SK-N-MC (cell line): ENCODE results near the gene NPVF.

Source experiments
- DNase-seq: peaks from one replicate; pipeline ENCODE4 v3.0.0-alpha.2; 2011; ENCODE audit warnings: low read depth, low spot score
- H3K27ac ChIP-seq: fragments of 200-600 bp; sonication (generic); 2 replicates; pipeline ENCODE4 v1.5.1; 2016; ENCODE audit warnings: mixed run types
- H3K36me3 ChIP-seq: fragments of 200-600 bp; sonication (generic); 2 replicates; pipeline ENCODE4 v1.6.1; 2017; ENCODE audit warnings: antibody characterized with exemption, low read length, mixed read lengths; ENCODE audit not compliant: insufficient read depth
- H3K4me3 ChIP-seq: fragments of 200-600 bp; sonication (generic); 2 replicates; pipeline ENCODE4 v1.5.1; 2016
- H3K9ac ChIP-seq: fragments of 200-600 bp; sonication (generic); 2 replicates; pipeline ENCODE4 v1.8.0; 2017; ENCODE audit warnings: mixed run types, mixed read lengths; ENCODE audit not compliant: insufficient read length
- H3K9me3 ChIP-seq: fragments of 200-600 bp; sonication (generic); 2 replicates; pipeline ENCODE4 v1.6.1; 2017; ENCODE audit warnings: low read depth, mild to moderate bottlenecking, antibody characterized with exemption, low read length, moderate library complexity, mixed read lengths
- EZH2 ChIP-seq: fragments of 200-600 bp; sonication (generic); IDR thresholded peaks from one replicate; pipeline ENCODE4 v1.6.1; 2017; ENCODE audit warnings: antibody characterized with exemption
- FOXP2 ChIP-seq: optimal IDR thresholded peaks from 2 replicates; pipeline ENCODE3; 2011; ENCODE audit warnings: mild to moderate bottlenecking, moderate library complexity; ENCODE audit not compliant: insufficient read depth; ENCODE audit errors: extremely low read length, control extremely low read depth
- POLR2AphosphoS5 ChIP-seq: IDR thresholded peaks from 2 replicates; pipeline ENCODE4 v1.6.1; 2012; ENCODE audit warnings: mild to moderate bottlenecking, low read depth, low read length, borderline replicate concordance

Gene NPVF

DNA sequence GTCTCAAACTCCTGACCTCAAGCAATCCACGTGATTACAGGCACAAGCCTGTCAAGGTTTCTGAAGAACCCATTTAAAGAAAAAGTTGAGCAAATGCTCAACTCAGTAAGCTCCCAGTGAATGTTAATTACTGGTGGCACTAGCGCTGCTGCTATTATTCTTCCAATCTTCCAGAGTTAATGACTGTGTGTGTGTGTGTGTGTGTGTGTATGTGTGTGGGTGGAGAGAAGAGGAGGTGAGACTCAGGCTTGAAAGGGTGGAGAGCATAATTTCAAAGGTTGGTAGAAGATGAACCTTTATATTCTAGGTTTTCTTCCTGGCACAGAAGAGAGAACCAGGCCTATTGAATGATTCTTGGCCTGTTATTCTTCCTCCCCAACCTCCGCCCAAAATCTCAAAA is 11.6 kb upstream of the NPVF start:
- H3K9ac ChIP-seq: no peak overlapping the region
- no peak overlapping the region for H3K27ac ChIP-seq
- TF ChIP-seq FOXP2 (no peak), POLR2AphosphoS5 (no peak), EZH2 (no peak)
- no peak for DNase-seq
- no peaks in the 10 kb centered on the region for H3K36me3 ChIP-seq
- H3K9me3 ChIP-seq: no peaks in the 10 kb centered on the region
- no peak overlapping the region for H3K4me3 ChIP-seq

DNA sequence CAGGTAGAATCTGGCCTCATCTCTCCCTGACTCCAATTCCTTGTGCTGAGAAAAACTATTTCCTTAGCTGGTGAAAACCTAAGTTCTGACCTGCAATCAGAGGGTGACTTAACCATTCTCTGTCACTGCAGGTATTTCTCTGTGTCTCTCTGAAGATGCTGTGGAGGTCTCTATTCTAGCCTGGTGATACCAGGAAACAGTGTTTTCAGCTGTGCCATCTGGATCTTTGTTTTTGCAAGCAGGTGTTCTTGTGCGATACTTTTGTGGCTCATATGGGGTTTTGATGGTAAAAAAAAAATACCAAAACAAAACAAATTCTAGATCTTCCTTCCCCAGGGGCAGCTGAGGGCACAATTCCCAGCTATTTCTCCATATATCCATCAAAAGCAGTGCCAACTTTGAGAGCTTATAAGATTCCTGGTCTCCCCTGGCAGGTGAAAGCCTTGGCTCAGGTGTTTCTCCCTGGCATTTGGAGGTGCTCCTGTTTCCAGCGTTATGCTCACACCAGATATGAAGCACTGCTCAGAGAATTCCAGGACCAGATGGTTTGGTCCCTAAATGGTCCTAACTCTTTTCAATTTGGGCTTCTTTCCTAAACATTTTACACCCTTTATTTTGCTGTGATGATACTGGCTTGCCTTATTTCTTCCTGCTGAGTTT is 9.9 kb upstream of the NPVF start:
- TF ChIP-seq EZH2 (no peak), POLR2AphosphoS5 (no peak), FOXP2 (no peak)
- Histone ChIP-seq H3K27ac (no peak overlapping the region), H3K9me3 (no peaks in the 10 kb centered on the region), H3K36me3 (no peaks in the 10 kb centered on the region), H3K9ac (no peak overlapping the region), H3K4me3 (no peak overlapping the region)
- DNase-seq: no peak

DNA sequence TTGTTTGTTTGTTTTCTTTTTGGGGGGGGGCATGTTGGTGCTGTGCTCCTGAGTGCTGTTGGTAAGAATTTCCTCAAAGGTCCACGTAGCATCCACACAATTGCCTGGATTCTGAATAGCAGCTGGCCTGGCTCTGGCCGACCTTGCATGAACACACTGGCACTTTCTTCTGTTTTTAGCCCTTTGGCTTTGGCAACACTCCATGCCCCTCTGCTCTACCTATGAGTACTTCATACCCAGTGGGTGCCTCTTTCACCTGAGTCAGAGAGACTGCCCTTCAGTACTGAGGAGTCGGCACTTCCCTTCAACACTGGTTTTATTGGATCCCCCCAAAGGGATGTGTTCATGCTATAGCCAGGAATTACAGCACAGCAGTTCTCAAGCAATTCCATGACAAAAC is 7.2 kb upstream of the NPVF start:
- Histone ChIP-seq H3K36me3 (no peaks in the 10 kb centered on the region), H3K9ac (no peak overlapping the region), H3K9me3 (no peaks in the 10 kb centered on the region), H3K27ac (no peak overlapping the region), H3K4me3 (no peak overlapping the region)
- DNase-seq: no peak
- TF ChIP-seq POLR2AphosphoS5: no peak

DNA sequence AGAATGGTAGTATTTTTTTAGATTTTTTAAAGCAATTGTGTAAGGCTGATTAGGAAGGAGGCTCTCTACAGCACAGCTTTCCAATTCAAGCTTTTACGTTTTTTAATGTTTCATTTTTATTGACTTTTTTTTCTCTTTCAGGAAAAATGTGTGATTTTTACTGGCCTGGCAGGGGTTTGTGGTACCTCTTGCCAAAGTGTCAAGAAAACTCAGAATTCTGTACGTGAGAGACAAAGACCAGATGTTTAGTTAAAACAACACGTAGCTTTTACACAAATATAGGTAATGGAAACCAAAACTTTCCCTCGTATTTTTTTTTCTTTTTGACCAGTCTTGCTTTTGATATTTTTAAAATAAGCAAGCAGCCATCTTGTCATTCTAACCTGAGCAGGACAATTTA is 6.0 kb upstream of the NPVF start:
- H3K9ac ChIP-seq: no peak overlapping the region
- no peak overlapping the region for H3K27ac ChIP-seq
- TF ChIP-seq EZH2: no peak
- TF ChIP-seq POLR2AphosphoS5: no peak
- no peak for TF ChIP-seq FOXP2
- DNase-seq: no peak
- no peak overlapping the region for H3K4me3 ChIP-seq
- no peaks in the 10 kb centered on the region for H3K9me3 ChIP-seq
- no peaks in the 10 kb centered on the region for H3K36me3 ChIP-seq

DNA sequence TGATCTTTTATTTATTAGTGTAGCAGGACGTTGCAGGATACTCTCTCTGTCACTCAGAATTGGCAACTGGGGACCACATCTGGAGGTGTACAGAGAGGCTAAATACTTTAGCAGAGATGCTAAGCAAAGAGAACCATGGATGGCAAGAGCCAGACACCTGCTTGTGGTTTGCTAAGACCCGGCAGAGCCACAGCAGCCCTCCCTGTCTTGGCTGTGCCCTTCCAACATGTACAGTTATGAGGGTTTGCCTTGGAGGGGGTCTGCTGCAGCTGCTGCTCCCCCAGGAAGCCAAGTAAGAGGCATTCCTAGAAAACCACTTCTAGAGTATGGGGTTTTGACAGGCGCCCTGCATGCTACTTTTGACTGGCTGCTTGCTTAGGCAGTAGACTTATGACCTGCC is 5.1 kb downstream of the NPVF start:
- TF ChIP-seq EZH2: no peak
- no peak for TF ChIP-seq POLR2AphosphoS5
- no peak for TF ChIP-seq FOXP2
- no peak overlapping the region for H3K9ac ChIP-seq

DNA sequence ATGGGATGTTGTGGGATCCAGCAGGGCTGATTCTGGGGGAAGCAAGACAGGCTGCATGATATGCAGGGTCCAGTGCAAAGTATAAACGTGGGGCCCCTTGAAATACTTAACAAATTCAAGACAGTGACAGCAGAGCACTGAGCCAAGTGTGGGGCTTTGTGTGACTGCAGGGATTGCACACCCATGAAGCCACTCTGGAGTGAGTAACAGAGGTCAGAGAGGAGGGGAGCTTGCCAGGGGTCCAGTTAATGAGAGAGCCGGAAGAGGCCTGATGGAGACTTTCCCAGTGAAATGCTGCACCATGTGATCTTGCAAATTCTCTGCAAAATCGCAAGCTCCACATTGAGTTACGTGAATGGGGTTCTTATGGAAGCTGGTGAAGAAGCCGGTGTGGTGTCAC is 5.6 kb downstream of the NPVF start:
- Histone ChIP-seq H3K9me3 (no peaks in the 10 kb centered on the region), H3K4me3 (no peak overlapping the region), H3K9ac (no peak overlapping the region), H3K27ac (no peak overlapping the region), H3K36me3 (no peaks in the 10 kb centered on the region)
- TF ChIP-seq FOXP2: no peak
- no peak for TF ChIP-seq POLR2AphosphoS5
- no peak for TF ChIP-seq EZH2
- no peak for DNase-seq

More for the DNA sequence above, 5.1 kb downstream of the NPVF start:
- Histone ChIP-seq H3K36me3 (no peaks in the 10 kb centered on the region), H3K9me3 (no peaks in the 10 kb centered on the region), H3K27ac (no peak overlapping the region), H3K4me3 (no peak overlapping the region)
- no peak for DNase-seq

DNA sequence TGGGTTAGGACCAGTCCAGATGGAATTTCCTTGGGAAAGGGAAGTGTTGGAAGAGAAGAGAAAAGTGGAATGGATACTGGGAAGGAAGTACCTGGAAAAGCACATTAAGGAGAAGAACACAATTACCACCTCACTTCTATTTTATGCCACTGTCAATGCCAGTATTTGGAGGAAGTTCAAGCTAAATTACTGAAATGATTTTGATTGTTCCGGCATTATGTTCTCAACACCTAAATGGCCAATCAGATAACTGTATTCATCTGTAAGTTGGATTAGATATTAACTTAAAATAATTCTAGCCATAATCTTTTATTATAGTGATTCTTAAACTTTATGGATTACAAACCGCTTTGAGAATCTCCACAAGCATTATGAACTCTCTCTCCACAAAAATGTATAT is 7.3 kb downstream of the NPVF start:
- H3K4me3 ChIP-seq: no peak overlapping the region
- no peaks in the 10 kb centered on the region for H3K9me3 ChIP-seq
- TF ChIP-seq POLR2AphosphoS5 (no peak), FOXP2 (no peak), EZH2 (no peak)
- H3K27ac ChIP-seq: no peak overlapping the region
- H3K9ac ChIP-seq: no peak overlapping the region
- DNase-seq: no peak
- no peaks in the 10 kb centered on the region for H3K36me3 ChIP-seq

DNA sequence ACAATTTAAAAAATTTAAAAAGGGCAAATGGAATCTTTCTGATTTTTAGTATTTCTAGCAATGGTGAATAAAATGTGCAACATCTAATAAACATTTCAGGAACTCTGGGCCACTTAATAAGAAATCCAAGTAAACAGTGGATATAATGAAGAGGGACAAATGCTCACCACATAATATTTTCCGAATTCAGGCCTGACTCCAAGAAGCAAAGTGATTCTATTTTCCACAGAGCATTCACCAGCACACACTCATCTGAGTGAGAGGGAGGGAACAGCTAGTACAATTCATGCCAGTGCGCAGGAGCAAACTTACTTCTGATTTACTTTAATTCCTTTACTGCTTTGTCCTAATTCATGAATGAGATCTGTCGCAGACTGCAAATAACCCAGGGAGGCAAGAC is 10.1 kb downstream of the NPVF start:
- Histone ChIP-seq H3K9me3 (no peaks in the 10 kb centered on the region), H3K36me3 (no peaks in the 10 kb centered on the region), H3K9ac (no peak overlapping the region), H3K4me3 (no peak overlapping the region), H3K27ac (no peak overlapping the region)
- DNase-seq: no peak
- TF ChIP-seq POLR2AphosphoS5: no peak
- no peak for TF ChIP-seq EZH2
- no peak for TF ChIP-seq FOXP2

DNA sequence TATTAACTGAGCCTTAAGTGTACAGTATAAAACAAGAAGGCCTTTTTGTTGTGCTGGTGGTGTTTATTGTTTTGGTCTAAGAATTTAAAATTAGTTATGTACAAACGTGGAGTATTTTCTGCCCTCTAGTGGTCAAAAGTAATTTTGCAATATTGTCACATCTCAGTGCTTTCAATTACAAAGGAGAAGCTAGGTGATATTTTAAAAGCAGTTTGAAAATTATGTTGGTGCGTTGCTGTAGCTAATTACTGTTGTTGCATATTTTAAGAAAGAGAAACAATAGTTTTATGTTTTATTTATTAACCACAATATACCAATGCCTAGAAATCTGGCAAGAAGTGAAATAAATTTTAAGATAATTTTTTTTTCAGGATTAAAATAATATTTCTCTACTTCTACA is 11.4 kb downstream of the NPVF start:
- Histone ChIP-seq H3K27ac (no peak overlapping the region), H3K4me3 (no peak overlapping the region), H3K9me3 (no peaks in the 10 kb centered on the region), H3K9ac (no peak overlapping the region), H3K36me3 (no peaks in the 10 kb centered on the region)
- peak; percentile 28 for DNase-seq
- TF ChIP-seq FOXP2 (no peak), EZH2 (no peak), POLR2AphosphoS5 (no peak)
